Liver (tissue), 9 donors: ENCODE results near the gene CDKL2. TPM values are rescaled to one million over a fixed set of nuclear protein-coding genes. Genes with fewer than 3 reads are reported as not detected.

Experiments
- DNase-seq: peaks from one replicate; pipeline ENCODE4 v3.0.0-alpha.2; 2017; ENCODE audit warnings: low spot score
- H3K27ac ChIP-seq, 2 donors: one replicate each; pipeline ENCODE4 v1.7.0; 2013; ENCODE audit warnings: inconsistent platforms in 2 of 2, low read length in 2 of 2, control low read depth in 1 of 2, low read depth in 1 of 2, mild to moderate bottlenecking in 1 of 2
- H3K27me3 ChIP-seq, 4 donors: one replicate each; pipeline versions ENCODE4 v1.6.1 to v1.7.0; 2013; ENCODE audit warnings: low read length in 3 of 4, inconsistent platforms in 1 of 4, mild to moderate bottlenecking in 1 of 4, moderate library complexity in 1 of 4; ENCODE audit not compliant: control insufficient read depth in 4 of 4, insufficient read depth in 4 of 4
- H3K36me3 ChIP-seq, 4 donors: one replicate each; pipeline versions ENCODE4 v1.6.1 to v1.7.0; 2013; ENCODE audit warnings: low read length in 3 of 4, mild to moderate bottlenecking in 3 of 4, low read depth in 1 of 4, moderate library complexity in 1 of 4; ENCODE audit not compliant: control insufficient read depth in 4 of 4, insufficient read depth in 3 of 4
- H3K4me1 ChIP-seq, 4 donors: one replicate each; pipeline versions ENCODE4 v1.6.1 to v1.7.0; 2013; ENCODE audit warnings: low read length in 3 of 4, mild to moderate bottlenecking in 3 of 4, moderate library complexity in 1 of 4; ENCODE audit not compliant: control insufficient read depth in 4 of 4, insufficient read depth in 4 of 4
- H3K4me3 ChIP-seq, 3 donors: one replicate each; pipeline versions ENCODE4 v1.6.1 to v1.7.0; 2013; ENCODE audit warnings: low read length in 3 of 3, control low read depth in 1 of 3, low read depth in 1 of 3, mild to moderate bottlenecking in 1 of 3
- H3K9ac ChIP-seq, 2 donors: one replicate each; pipeline ENCODE4 v1.7.0; 2013; ENCODE audit warnings: low read length in 2 of 2, mild to moderate bottlenecking in 2 of 2, moderate library complexity in 2 of 2, control low read depth in 1 of 2, low read depth in 1 of 2
- H3K9me3 ChIP-seq, 4 donors: one replicate each; pipeline versions ENCODE4 v1.6.1 to v1.7.0; 2013; ENCODE audit warnings: low read length in 3 of 4; ENCODE audit not compliant: control insufficient read depth in 4 of 4
- EGR1 ChIP-seq, 2 donors: IDR thresholded peaks; 2 replicates each; pipeline ENCODE4 v1.6.1; 2016 to 2018; ENCODE audit warnings: antibody characterized with exemption in 2 of 2, low read depth in 2 of 2
- FOXA1 ChIP-seq: IDR thresholded peaks from 2 replicates; pipeline ENCODE4 v1.6.1; 2016; ENCODE audit warnings: antibody characterized with exemption
- FOXA2 ChIP-seq: IDR thresholded peaks from 2 replicates; pipeline ENCODE4 v1.6.1; 2016; ENCODE audit warnings: antibody characterized with exemption
- GABPA ChIP-seq, 2 donors: IDR thresholded peaks in 1 of 2; conservative IDR thresholded peaks in 1 of 2; 2 replicates each; pipeline ENCODE4 v1.6.1; 2016; ENCODE audit warnings: antibody characterized with exemption in 2 of 2, mild to moderate bottlenecking in 1 of 2, moderate library complexity in 1 of 2
- JUND ChIP-seq, 2 donors: IDR thresholded peaks; 2 replicates each; pipeline ENCODE4 v1.6.1; 2016; ENCODE audit warnings: antibody characterized with exemption in 2 of 2
- NR2F2 ChIP-seq: IDR thresholded peaks from 2 replicates; pipeline ENCODE4 v1.6.1; 2016; ENCODE audit warnings: antibody characterized with exemption
- RAD21 ChIP-seq, 2 donors: IDR thresholded peaks; 2 replicates each; pipeline ENCODE4 v1.6.1; 2016; ENCODE audit warnings: antibody characterized with exemption in 2 of 2, mild to moderate bottlenecking in 2 of 2
- RXRA ChIP-seq, 2 donors: IDR thresholded peaks; 2 replicates each; pipeline ENCODE4 v1.6.1; 2017 to 2018; ENCODE audit warnings: antibody characterized with exemption in 2 of 2, mild to moderate bottlenecking in 1 of 2
- TAF1 ChIP-seq: conservative IDR thresholded peaks from 2 replicates; pipeline ENCODE4 v1.6.1; 2016; ENCODE audit warnings: antibody characterized with exemption, mild to moderate bottlenecking
- YY1 ChIP-seq: IDR thresholded peaks from 2 replicates; pipeline ENCODE4 v1.6.1; 2016; ENCODE audit warnings: antibody characterized with exemption, mild to moderate bottlenecking
- WGBS: extraction: QIAGEN DNeasy Blood & Tissue Kit; methylation state at CpG from one replicate; pipeline ENCODE4 v1.1.7; 2013; 5-methylcytosine and 5-hydroxymethylcytosine counted together
- polyA plus RNA-seq, 2 donors: library from polyadenylated mRNA; stranded (reverse) in 1 of 2; unstranded in 1 of 2; fragments of 200-250 nt in 1 of 2; fragments of >200 nt in 1 of 2; fragmentation: Nextera tagmentation in 1 of 2; extraction: Ambion mirVana in 1 of 2; gene quantifications; one replicate each; pipeline versions ENCODE4 v1.2.1 to v1.2.3, GENCODE V29; 2013 to 2015
- total RNA-seq, 2 donors: library from RNA; depleted of rRNA; stranded (reverse); fragments of >200 nt; gene quantifications; one replicate each; pipeline ENCODE4 v1.2.3, GENCODE V29; 2014
- TF ChIP-seq, protein P1 (sequence below): IDR thresholded peaks from 2 replicates; pipeline ENCODE4 v1.6.1; 2016; ENCODE audit warnings: antibody characterized with exemption
- TF ChIP-seq, protein P2 (sequence below): fragments of 150-350 bp; IDR thresholded peaks from 2 replicates; pipeline ENCODE4 v1.5.1; 2017; ENCODE audit warnings: improper control_type of control experiment, low read depth, low read length; ENCODE audit not compliant: missing input control
- TF ChIP-seq, protein P3 (sequence below): IDR thresholded peaks from 2 replicates; pipeline ENCODE4 v1.6.1; 2016; ENCODE audit warnings: antibody characterized with exemption
- TF ChIP-seq, protein P4 (sequence below): IDR thresholded peaks from 2 replicates; pipeline ENCODE4 v1.6.1; 2016; ENCODE audit warnings: antibody characterized with exemption, mild to moderate bottlenecking
- donor health status: healthy.
- donor health status: healthy.
- donor health status: healthy.
- donor health status: healthy.
- donor health status: healthy.

CDKL2 gene
- total and polyA plus RNA-seq, 4 donors = 0.02 to 0.14 (median 0.08) TPM; not detected in 1

DNA sequence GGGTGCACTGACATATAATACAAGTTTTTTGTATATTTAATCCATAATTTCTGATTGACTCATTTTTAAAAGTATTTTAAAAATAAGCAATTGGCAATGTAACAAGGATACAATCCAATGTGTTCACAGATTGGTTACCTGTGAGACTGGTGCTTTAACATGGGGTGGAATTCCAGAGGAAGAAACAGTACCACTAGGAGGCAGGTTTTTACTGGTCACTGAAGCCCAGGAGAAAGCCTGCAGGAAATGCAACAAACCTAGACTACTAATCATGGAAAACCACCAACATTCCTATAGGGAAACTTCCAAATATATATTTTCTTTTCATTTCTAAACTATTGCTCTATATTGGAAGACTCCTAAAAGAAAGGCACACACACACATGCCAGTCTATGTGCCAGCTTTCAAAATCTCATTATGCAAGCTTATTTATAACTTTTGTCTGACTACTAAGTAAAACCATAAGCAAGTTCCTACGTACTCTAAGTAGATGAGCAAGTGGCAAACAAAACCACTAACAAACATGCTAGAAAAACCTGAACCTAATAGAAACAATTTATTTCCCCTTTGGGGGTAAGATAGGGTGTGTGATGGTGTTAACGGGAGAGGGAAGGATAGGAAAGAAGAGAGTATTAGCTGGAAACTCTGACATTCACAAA, 23.6 kb upstream of the CDKL2 start:
- Histone ChIP-seq H3K27ac (no peak overlapping the region), H3K4me3 (no peak overlapping the region), H3K36me3 (peaks cover 2 to 45% (median 36%) of the 10 kb centered on the region in 4 donors), H3K9ac (no peak overlapping the region), H3K27me3 (no peaks in the 10 kb centered on the region), H3K9me3 (no peaks in the 10 kb centered on the region), H3K4me1 (no peaks in the 10 kb centered on the region)
- 88% methylated on average over 2 of the region's 2 CpGs for WGBS
- no peak for DNase-seq
- TF ChIP-seq RAD21 (IDR thresholded peaks at IDR 0.05) = peak; percentile 84 to 87
- TF ChIP-seq, protein P1, sequence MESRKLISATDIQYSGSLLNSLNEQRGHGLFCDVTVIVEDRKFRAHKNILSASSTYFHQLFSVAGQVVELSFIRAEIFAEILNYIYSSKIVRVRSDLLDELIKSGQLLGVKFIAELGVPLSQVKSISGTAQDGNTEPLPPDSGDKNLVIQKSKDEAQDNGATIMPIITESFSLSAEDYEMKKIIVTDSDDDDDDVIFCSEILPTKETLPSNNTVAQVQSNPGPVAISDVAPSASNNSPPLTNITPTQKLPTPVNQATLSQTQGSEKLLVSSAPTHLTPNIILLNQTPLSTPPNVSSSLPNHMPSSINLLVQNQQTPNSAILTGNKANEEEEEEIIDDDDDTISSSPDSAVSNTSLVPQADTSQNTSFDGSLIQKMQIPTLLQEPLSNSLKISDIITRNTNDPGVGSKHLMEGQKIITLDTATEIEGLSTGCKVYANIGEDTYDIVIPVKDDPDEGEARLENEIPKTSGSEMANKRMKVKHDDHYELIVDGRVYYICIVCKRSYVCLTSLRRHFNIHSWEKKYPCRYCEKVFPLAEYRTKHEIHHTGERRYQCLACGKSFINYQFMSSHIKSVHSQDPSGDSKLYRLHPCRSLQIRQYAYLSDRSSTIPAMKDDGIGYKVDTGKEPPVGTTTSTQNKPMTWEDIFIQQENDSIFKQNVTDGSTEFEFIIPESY = no peak
- TF ChIP-seq, protein P2, sequence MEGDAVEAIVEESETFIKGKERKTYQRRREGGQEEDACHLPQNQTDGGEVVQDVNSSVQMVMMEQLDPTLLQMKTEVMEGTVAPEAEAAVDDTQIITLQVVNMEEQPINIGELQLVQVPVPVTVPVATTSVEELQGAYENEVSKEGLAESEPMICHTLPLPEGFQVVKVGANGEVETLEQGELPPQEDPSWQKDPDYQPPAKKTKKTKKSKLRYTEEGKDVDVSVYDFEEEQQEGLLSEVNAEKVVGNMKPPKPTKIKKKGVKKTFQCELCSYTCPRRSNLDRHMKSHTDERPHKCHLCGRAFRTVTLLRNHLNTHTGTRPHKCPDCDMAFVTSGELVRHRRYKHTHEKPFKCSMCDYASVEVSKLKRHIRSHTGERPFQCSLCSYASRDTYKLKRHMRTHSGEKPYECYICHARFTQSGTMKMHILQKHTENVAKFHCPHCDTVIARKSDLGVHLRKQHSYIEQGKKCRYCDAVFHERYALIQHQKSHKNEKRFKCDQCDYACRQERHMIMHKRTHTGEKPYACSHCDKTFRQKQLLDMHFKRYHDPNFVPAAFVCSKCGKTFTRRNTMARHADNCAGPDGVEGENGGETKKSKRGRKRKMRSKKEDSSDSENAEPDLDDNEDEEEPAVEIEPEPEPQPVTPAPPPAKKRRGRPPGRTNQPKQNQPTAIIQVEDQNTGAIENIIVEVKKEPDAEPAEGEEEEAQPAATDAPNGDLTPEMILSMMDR = peak; percentile 53

DNA sequence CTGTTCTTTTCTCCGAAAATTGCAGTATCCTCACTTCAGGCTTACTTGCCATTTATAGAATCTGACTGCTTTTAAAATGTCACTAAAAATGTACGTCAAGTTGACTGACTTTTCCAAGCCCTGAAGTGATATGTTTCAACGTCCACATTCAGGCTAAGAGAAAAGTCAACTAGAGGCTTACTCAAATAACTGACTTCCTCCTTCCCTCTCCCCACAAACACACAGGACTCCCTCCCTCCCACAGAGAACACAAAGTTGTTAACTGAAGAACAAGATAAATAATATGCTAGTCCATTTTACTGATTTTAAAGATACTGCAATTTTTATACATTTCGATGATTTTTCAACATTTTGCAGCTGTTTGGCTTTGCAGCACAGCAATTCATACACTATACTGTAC, 13.8 kb upstream of the CDKL2 start:
- DNase-seq = no peak
- H3K36me3 ChIP-seq = peaks cover 5 to 51% (median 42%) of the 10 kb centered on the region in 4 donors

More for the DNA sequence above, 13.8 kb upstream of the CDKL2 start:
- WGBS = 81% methylated on average over 4 of the region's 4 CpGs
- H3K4me3 ChIP-seq = no peak overlapping the region
- no peaks in the 10 kb centered on the region for H3K4me1 ChIP-seq
- no peaks in the 10 kb centered on the region for H3K9me3 ChIP-seq
- no peaks in the 10 kb centered on the region for H3K27me3 ChIP-seq
- TF ChIP-seq, protein P3, sequence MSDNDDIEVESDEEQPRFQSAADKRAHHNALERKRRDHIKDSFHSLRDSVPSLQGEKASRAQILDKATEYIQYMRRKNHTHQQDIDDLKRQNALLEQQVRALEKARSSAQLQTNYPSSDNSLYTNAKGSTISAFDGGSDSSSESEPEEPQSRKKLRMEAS = no peak
- no peak for TF ChIP-seq RAD21 (IDR thresholded peaks at IDR 0.05)
- TF ChIP-seq, protein P2 = no peak
- TF ChIP-seq JUND (IDR thresholded peaks at IDR 0.05) = no peak
- no peak for TF ChIP-seq GABPA (IDR thresholded peaks at IDR 0.05 in 1 of 2, conservative IDR thresholded peaks at IDR 0.05 in 1 of 2)
- no peak for TF ChIP-seq RXRA (IDR thresholded peaks at IDR 0.05)
- no peak for TF ChIP-seq FOXA2
- TF ChIP-seq, protein P4, sequence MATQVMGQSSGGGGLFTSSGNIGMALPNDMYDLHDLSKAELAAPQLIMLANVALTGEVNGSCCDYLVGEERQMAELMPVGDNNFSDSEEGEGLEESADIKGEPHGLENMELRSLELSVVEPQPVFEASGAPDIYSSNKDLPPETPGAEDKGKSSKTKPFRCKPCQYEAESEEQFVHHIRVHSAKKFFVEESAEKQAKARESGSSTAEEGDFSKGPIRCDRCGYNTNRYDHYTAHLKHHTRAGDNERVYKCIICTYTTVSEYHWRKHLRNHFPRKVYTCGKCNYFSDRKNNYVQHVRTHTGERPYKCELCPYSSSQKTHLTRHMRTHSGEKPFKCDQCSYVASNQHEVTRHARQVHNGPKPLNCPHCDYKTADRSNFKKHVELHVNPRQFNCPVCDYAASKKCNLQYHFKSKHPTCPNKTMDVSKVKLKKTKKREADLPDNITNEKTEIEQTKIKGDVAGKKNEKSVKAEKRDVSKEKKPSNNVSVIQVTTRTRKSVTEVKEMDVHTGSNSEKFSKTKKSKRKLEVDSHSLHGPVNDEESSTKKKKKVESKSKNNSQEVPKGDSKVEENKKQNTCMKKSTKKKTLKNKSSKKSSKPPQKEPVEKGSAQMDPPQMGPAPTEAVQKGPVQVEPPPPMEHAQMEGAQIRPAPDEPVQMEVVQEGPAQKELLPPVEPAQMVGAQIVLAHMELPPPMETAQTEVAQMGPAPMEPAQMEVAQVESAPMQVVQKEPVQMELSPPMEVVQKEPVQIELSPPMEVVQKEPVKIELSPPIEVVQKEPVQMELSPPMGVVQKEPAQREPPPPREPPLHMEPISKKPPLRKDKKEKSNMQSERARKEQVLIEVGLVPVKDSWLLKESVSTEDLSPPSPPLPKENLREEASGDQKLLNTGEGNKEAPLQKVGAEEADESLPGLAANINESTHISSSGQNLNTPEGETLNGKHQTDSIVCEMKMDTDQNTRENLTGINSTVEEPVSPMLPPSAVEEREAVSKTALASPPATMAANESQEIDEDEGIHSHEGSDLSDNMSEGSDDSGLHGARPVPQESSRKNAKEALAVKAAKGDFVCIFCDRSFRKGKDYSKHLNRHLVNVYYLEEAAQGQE = no peak
- TF ChIP-seq NR2F2 = no peak
- no peak for TF ChIP-seq EGR1 (IDR thresholded peaks at IDR 0.05; ENCODE audit: low read depth in 2 of 2)
- TF ChIP-seq YY1 = no peak
- no peak for TF ChIP-seq TAF1
- TF ChIP-seq, protein P1 = no peak
- no peak for TF ChIP-seq FOXA1
- no peak overlapping the region for H3K27ac ChIP-seq
- no peak overlapping the region for H3K9ac ChIP-seq
